ENCODE measurements around the gene RHOT2. TPM values are rescaled to one million over a fixed set of nuclear protein-coding genes. Genes with fewer than 3 reads are reported as not detected.
A peak's percentile ranks its signal among the peaks of the same experiment; 100 is the strongest.
"Not testable (repeated sequence)": the region's sequence is repeated elsewhere in the genome, so short reads cannot be mapped to it uniquely, and the experiment has no call there.

RHOT2 gene
- total RNA-seq, 6 experiments from 2014 or later: 73.9 to 93.4 (median 84.8) TPM

- Mint-ChIP-seq H3K9me3 (no peaks in the 10 kb centered on the region), H3K27me3 (ENCODE audit: insufficient read depth) (peaks cover 15% of the 10 kb centered on the region), H3K27ac (no peak overlapping the region), H3K4me3 (no peak overlapping the region), H3K4me1 (ENCODE audit: low read depth) (peaks cover 26% of the 10 kb centered on the region), H3K36me3 (ENCODE audit: low read depth) (no peaks in the 10 kb centered on the region)
- peak; percentile 47 for DNase-seq
- peak; percentile 99 for TF ChIP-seq CTCF (IDR thresholded peaks at IDR 0.05)
These were observed 43.8 kb downstream of the RHOT2 start for GRCh38 chr16:711548-712320.

GRCh38 chr16:712740-713250 lies 44.9 kb downstream of the RHOT2 start:
- not testable (repeated sequence) for H3K36me3 Mint-ChIP-seq (ENCODE audit: low read depth); H3K4me3 Mint-ChIP-seq; H3K27me3 Mint-ChIP-seq (ENCODE audit: insufficient read depth); H3K9me3 Mint-ChIP-seq
- peak; percentile 88 for TF ChIP-seq CTCF (IDR thresholded peaks at IDR 0.05)
- peaks cover 26% of the 10 kb centered on the region for H3K4me1 Mint-ChIP-seq (ENCODE audit: low read depth)
- DNase-seq: peak; percentile 97
- H3K27ac Mint-ChIP-seq: peak overlapping the region; percentile 72

- no peaks in the 10 kb centered on the region for H3K9me3 Mint-ChIP-seq
- peaks cover 27% of the 10 kb centered on the region for H3K4me1 Mint-ChIP-seq (ENCODE audit: low read depth)
- no peak overlapping the region for H3K4me3 Mint-ChIP-seq
- no peak for TF ChIP-seq CTCF (IDR thresholded peaks at IDR 0.05)
- H3K27me3 Mint-ChIP-seq (ENCODE audit: insufficient read depth): 0 out of 2 replicates have a peak, but pooled peaks cover 2% of the 10 kb centered on the region
- DNase-seq: no peak
- H3K36me3 Mint-ChIP-seq (ENCODE audit: low read depth): no peaks in the 10 kb centered on the region
- no peak overlapping the region for H3K27ac Mint-ChIP-seq
These were observed 46.1 kb downstream of the RHOT2 start for GRCh38 chr16:714079-714478.

- Mint-ChIP-seq H3K27me3 (ENCODE audit: insufficient read depth) (peaks cover 4% of the 10 kb centered on the region; the same call in 1 of the 2 replicates), H3K27ac (peak within 1 kb of the TSS; percentile 79), H3K36me3 (ENCODE audit: low read depth) (no peaks in the 10 kb centered on the region), H3K9me3 (no peaks in the 10 kb centered on the region), H3K4me1 (ENCODE audit: low read depth) (peaks cover 35% of the 10 kb centered on the region), H3K4me3 (peak within 1 kb of the TSS; percentile 87)
- peak; percentile 80 for DNase-seq
- TF ChIP-seq CTCF (IDR thresholded peaks at IDR 0.05): no peak
These were observed 46.9 kb downstream of the RHOT2 start, which contains the start of gene METRN for GRCh38 chr16:714558-715476. Gene METRN, plus strand, starts transcription at chr16:715118. Its CDS starts 172 bp downstream, at chr16:715290.

- Mint-ChIP-seq H3K4me3 (peak overlapping the region; percentile 87), H3K9me3 (no peaks in the 10 kb centered on the region), H3K27ac (peak overlapping the region; percentile 79), H3K4me1 (ENCODE audit: low read depth) (peaks cover 36% of the 10 kb centered on the region), H3K27me3 (ENCODE audit: insufficient read depth) (peaks cover 9% of the 10 kb centered on the region; the same call in 1 of the 2 replicates), H3K36me3 (ENCODE audit: low read depth) (no peaks in the 10 kb centered on the region)
- no peak for DNase-seq
- peak; percentile 60 for TF ChIP-seq CTCF (IDR thresholded peaks at IDR 0.05)
These were observed 47.7 kb downstream of the RHOT2 start for GRCh38 chr16:715477-716199.

Measured in HFFc6 (cell line).